GM10266 (cell line): ENCODE results near the gene KDM2A.

Experiments used
- DNase-seq: peaks from one replicate; pipeline ENCODE4 v3.0.0; 2012; ENCODE audit errors: extremely low spot score
- TF ChIP-seq, protein P1 (sequence below): IDR thresholded peaks from 2 replicates; pipeline ENCODE4 v1.5.1; 2012; ENCODE audit warnings: mild to moderate bottlenecking, low read depth; ENCODE audit not compliant: control insufficient read depth, insufficient read depth; ENCODE audit errors: missing control alignments

Gene KDM2A

DNA sequence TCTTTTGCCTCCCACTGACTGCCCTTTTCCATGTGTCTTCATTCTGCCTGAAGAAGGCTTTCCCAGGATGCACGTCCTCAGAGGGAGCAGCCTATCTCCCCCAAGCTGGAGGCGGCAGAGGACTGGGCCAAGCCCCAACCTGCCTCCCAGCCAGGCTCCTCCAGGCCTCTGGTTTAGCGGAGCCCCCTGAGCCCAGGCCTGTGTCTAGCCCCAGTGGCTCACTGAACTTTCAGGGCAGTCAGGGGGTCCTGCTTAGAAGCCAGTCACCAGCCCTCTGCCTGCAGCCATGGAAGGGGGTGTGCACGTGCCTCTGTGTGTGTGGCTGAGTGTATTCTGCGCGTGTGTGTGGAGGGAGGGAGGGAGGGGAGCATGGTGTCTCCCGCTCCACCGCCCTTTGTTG lies 136.8 kb downstream of the KDM2A start:
- TF ChIP-seq, protein P1, sequence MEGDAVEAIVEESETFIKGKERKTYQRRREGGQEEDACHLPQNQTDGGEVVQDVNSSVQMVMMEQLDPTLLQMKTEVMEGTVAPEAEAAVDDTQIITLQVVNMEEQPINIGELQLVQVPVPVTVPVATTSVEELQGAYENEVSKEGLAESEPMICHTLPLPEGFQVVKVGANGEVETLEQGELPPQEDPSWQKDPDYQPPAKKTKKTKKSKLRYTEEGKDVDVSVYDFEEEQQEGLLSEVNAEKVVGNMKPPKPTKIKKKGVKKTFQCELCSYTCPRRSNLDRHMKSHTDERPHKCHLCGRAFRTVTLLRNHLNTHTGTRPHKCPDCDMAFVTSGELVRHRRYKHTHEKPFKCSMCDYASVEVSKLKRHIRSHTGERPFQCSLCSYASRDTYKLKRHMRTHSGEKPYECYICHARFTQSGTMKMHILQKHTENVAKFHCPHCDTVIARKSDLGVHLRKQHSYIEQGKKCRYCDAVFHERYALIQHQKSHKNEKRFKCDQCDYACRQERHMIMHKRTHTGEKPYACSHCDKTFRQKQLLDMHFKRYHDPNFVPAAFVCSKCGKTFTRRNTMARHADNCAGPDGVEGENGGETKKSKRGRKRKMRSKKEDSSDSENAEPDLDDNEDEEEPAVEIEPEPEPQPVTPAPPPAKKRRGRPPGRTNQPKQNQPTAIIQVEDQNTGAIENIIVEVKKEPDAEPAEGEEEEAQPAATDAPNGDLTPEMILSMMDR = no peak

DNA sequence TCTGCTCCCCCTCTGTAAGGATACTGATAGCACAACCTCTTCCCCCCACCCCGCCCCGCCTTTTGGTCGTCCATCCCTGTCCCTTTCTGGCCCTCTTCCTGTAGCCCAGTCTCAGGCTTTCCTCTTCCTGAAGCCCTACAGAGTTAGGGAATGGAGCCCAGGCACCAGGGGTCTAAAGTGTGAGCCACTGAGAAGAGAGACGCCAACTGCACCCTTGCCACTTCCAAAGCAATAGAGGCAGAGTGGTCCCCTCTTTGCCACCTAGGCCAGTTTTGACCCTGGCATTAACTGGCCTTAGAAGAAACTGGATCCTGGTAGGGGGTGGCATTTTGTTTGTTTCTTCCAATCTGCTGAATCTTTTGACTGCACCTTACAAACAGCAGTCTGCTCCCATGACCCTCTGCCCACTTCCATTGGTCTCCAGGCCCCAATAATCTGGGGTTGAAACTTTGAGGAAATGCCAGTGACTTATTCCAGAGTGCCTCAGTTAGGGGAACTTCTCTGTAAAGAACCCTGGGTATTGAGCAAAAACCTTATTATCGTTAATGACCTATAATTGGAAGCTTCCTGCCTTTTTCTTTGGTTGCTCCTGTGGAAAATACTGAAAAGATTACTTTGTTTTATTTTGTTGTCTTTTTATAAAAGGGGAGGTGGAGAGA lies 137.5 kb downstream of the KDM2A start:
- DNase-seq = no peak

More for the DNA sequence above, 136.8 kb downstream of the KDM2A start:
- DNase-seq = no peak

DNA sequence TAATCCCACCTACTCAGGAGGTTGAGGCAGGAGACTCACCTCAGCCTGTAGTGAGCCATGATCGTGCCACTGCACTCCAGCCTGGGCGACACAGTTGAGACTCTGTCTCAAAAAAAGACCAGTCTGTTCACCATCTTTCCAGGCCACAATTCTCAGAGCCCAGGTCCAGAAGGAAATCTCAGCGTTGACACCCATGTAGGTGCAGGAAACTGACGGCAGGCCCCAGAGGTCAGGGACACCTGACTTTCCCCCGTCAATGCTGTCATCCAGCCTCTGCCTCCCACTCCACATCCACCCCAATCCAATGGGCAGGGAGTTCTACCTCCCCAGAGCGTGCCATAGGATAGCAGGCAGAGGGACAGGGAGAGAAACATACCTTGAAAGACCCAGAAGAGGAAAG lies 141.3 kb downstream of the KDM2A start:
- TF ChIP-seq, protein P1 = no peak

More for the DNA sequence above, 137.5 kb downstream of the KDM2A start:
- TF ChIP-seq, protein P1 = no peak

DNA sequence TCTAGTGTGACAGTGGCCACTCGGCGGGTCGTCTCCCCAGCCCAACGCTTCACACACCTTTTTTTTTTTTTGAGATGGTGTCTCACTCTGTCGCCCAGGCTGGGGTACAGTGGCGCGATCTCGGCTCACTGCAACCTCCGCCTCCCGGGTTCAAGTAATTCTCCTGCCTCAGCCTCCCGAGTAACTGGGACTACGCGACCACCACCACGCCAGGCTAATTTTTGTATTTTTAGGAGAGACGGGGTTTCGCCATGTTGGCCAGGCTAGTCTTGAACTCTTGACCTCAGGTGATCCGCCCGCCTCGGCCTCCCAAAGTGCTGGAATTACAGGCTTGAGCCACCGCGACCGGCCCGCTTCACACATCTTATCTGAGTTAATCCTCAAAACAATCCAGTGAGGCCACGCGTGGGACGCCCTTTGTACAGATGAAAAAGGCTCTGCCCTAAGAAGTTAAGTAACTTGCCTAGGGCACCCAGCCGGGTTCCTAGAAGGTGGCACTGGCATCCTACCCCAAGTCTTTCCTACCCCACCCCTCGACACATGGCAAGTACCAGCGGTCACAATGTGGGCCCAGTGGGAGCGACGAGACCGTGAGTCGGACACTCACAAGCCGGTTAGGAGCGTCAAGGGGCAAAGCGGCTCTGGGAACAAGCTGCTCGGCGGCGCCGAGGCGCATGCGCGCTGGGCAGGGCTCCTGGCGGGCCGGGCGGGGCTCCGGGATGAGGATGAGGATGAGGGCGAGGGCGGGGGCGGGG lies 142.0 kb downstream of the KDM2A start:
- DNase-seq = peak; percentile 71

More for the DNA sequence above, 141.3 kb downstream of the KDM2A start:
- no peak for DNase-seq

DNA sequence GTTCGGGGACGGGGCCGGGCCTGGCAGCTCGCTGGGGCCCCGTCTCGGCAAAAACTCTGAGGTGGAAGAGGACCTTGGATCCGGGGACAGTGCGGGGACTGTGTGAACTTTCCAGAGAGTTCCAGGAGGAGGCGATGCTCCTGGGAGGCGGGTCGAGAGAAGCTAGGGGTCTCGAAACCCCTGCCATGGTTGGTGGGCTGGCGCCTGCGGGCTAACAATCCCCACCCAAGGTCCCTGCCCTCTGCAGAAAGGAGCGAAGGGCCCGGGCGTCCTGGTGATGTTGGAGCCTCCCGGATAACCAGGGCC lies 142.5 kb downstream of the KDM2A start:
- TF ChIP-seq, protein P1 = peak; percentile 7
- no peak for DNase-seq

DNA sequence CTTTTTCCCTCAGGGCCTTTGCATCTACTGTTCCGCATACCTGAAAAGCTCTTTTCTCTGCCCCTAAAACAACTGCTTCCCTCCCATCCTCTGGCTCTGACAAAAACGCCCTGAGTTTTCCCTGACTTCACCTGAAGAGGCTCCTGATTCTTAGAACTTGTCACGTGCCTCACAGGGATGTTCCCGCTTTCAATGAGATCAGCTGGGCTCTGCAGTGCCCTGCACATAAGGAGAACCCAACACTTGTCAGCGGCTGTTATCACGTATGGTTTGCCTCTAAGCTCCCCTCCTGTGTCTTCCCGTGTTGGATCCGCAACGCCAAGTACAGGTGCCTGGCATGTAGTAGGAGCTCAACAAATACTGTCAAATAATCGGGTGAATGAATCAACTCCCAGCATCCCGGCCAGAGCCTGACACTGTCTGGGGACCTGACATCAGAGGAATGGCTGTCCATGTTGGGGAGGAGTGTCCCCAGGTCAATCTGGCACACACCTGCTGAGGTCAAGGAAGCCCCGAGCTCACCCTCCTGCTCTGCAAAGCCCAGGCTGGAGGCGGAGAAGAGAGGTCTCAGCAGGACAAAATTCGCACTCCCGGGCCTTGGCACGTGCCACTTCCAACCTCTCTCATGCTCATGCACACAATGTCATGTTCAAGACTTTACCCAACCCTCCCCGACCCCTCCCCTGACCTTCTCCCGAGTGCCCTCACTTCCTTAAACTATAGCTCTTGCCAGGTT lies 143.1 kb downstream of the KDM2A start:
- no peak for DNase-seq
- TF ChIP-seq, protein P1 = no peak

DNA sequence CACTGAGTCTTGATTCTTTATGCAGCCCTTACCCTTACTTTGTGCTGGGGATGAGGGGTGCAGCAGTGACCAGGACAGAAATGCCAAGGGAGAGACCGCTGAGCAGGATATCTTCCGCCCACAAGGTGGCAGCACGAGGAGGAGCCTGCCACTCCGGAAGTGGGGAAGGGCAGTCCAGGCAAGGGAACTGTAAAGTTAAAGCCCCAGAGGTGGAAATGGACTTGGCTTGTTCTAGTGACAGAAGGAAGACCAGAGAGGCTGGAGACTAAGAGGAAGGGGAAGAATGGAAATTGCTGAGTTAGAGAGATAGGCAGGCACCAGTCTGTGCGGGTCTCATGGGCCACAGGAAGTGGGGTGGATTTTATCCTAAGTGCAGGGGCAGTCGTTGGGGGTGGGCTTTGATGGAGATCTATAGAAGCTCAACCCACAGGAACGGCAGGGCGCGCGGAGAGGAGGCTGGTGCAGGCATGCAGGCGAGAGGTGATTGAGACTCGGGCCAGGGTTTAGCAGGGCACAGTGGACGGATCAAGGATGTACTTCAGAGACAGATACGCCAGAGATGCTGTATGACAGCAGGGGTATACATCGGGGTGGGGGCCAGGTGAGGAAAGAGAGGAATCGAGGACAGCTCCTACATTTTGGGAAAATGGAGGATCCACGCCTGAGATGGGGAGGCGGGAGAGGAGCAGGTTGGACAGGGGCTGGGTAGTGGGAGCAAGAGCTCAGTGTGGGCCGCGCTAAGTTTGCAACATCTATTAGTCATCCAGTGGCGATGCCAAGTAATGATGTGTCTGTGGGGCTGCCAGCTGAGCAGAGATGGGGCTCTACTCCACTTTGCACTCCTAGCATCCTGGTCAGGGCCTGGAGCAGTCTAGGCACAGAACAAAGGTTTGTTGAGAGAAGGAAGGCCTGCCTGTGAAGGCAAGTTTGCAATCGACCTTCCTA lies 143.9 kb downstream of the KDM2A start:
- peak; percentile 91 for DNase-seq
- TF ChIP-seq, protein P1 = peak; percentile 95
